Lower lobe of right lung (tissue), 2 donors: ENCODE results near the gene DCDC1. TPM values are rescaled to one million over a fixed set of nuclear protein-coding genes. Genes with fewer than 3 reads are reported as not detected.
"Not testable (repeated sequence)": the region's sequence is repeated elsewhere in the genome, so short reads cannot be mapped to it uniquely, and the experiment has no call there.

ENCODE experiments used
- ATAC-seq, 2 donors: fragments of 200-7000 bp; cut with Tn5 transposase; one replicate each; pipeline ENCODE4 v1.9.1; 2020 to 2022; ENCODE audit warnings: mild to moderate bottlenecking in 2 of 2, moderate library complexity in 2 of 2
- DNase-seq: peaks from one replicate; pipeline ENCODE4 v3.0.0-alpha.2; 2020
- H3K27ac ChIP-seq: fragments of 200-600 bp; one replicate; pipeline ENCODE4 v1.8.0; 2022
- H3K27me3 ChIP-seq: fragments of 200-600 bp; one replicate; pipeline ENCODE4 v1.8.0; 2022; ENCODE audit warnings: low read depth
- H3K36me3 ChIP-seq: fragments of 200-600 bp; one replicate; pipeline ENCODE4 v1.8.0; 2022; ENCODE audit warnings: mild to moderate bottlenecking
- H3K4me1 ChIP-seq: fragments of 200-600 bp; one replicate; pipeline ENCODE4 v1.8.0; 2022
- H3K4me3 ChIP-seq: fragments of 200-600 bp; one replicate; pipeline ENCODE4 v1.8.0; 2022; ENCODE audit warnings: mild to moderate bottlenecking
- H3K9me3 ChIP-seq: fragments of 200-600 bp; one replicate; pipeline ENCODE4 v1.8.0; 2022
- CTCF ChIP-seq: fragments of 200-600 bp; IDR thresholded peaks from one replicate; pipeline ENCODE4 v1.8.0; 2022; ENCODE audit warnings: antibody characterized with exemption, mild to moderate bottlenecking
- intact Hi-C: fragments of 100-400 bp; cut with DNase I; formaldehyde crosslinking; loops from one replicate; pipeline ENCODE4 v1.11.0; 2022
- total RNA-seq: library from RNA; stranded (reverse); fragmentation: NEBNext Ultra II Directional; extraction: Animal tissue kit (Norgen Biotek cat#: 25700); gene quantifications from one replicate; pipeline ENCODE4 v1.2.1, GENCODE V29; 2021
- donor health status: DM: no; HTN: yes; CAD: no; lungs with severe emphysema.

Gene DCDC1
- total RNA-seq, 1 donor from 2014 or later = 4.1 TPM

- TF ChIP-seq CTCF = peak; percentile 18
- intact Hi-C loops = no loop called here
- Histone ChIP-seq H3K4me3 (no peak overlapping the region), H3K27ac (no peak overlapping the region), H3K9me3 (no peaks in the 10 kb centered on the region), H3K4me1 (no peaks in the 10 kb centered on the region), H3K36me3 (no peaks in the 10 kb centered on the region), H3K27me3 (no peaks in the 10 kb centered on the region)
- ATAC-seq = no peak
- DNase-seq = no peak
Observed at GRCh38 chr11:30960387-30960992, 409.0 kb downstream of the DCDC1 start.

DNA sequence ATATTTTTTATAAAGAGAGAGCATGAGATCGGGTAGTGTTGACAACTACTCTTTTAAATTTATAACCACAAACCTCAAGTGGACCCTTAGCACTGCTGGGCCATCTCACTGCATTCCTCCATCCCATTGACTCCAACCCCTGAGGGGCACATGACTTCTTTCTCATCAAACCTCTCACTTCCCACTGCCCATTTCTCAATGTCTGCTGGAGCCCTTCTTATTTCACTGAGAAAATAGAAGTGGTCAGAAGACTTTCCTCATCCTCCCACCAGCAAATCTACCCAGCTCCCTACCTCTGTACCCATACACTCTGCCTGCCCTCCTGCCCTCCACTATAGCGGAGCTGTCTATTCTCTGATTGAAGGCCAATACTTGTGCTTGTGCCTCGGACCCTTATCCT, 412.8 kb downstream of the DCDC1 start:
- ATAC-seq = no peak
- no peak for TF ChIP-seq CTCF
- Histone ChIP-seq H3K4me1 (no peaks in the 10 kb centered on the region), H3K4me3 (no peak overlapping the region), H3K27me3 (no peaks in the 10 kb centered on the region), H3K36me3 (no peaks in the 10 kb centered on the region), H3K27ac (no peak overlapping the region), H3K9me3 (no peaks in the 10 kb centered on the region)
- DNase-seq = no peak
- intact Hi-C loops = no loop called here

- intact Hi-C loops = no loop called here
- DNase-seq = no peak
- Histone ChIP-seq H3K27me3 (no peaks in the 10 kb centered on the region), H3K4me1 (no peaks in the 10 kb centered on the region), H3K9me3 (no peaks in the 10 kb centered on the region), H3K4me3 (no peak overlapping the region), H3K36me3 (no peaks in the 10 kb centered on the region), H3K27ac (no peak overlapping the region)
- no peak for ATAC-seq
- no peak for TF ChIP-seq CTCF
Observed at GRCh38 chr11:30949838-30950237, 419.7 kb downstream of the DCDC1 start.

- H3K36me3 ChIP-seq, ATAC-seq, H3K9me3 ChIP-seq, intact Hi-C loops, H3K27ac ChIP-seq, DNase-seq, H3K4me1 ChIP-seq, H3K4me3 ChIP-seq, H3K27me3 ChIP-seq: not testable (repeated sequence)
Observed at GRCh38 chr11:30947715-30948114, 421.8 kb downstream of the DCDC1 start.

GRCh38 chr11:30938810-30939209, 430.7 kb downstream of the DCDC1 start:
- ATAC-seq = no peak
- no peak for DNase-seq
- Histone ChIP-seq H3K4me3 (no peak overlapping the region), H3K4me1 (no peaks in the 10 kb centered on the region), H3K36me3 (no peaks in the 10 kb centered on the region), H3K27ac (no peak overlapping the region), H3K27me3 (no peaks in the 10 kb centered on the region), H3K9me3 (no peaks in the 10 kb centered on the region)
- intact Hi-C loops = no loop called here
- no peak for TF ChIP-seq CTCF

DNA sequence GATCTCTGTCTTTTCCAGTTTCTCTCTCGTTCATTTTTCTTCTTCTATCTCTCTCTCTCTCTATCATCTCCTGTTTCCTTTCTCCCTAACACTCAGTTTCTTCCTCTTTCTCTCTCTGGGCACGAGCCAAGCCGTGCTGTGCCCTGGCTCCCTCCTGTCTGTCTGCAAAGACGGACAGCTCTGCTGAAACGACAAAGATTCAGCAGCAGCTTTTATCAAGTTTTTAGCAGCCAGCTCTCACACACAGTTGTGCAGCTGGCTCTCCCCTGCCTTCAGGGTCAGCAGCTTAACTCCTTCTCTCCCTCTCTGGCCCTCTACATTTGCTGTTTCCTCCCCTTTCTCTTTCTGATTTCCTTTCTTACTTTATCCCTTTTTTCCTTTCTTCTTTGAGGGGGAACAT, 431.4 kb downstream of the DCDC1 start:
- H3K27me3 ChIP-seq = no peaks in the 10 kb centered on the region
- intact Hi-C loops = no loop called here
- no peaks in the 10 kb centered on the region for H3K9me3 ChIP-seq
- H3K4me1 ChIP-seq = no peaks in the 10 kb centered on the region
- no peak overlapping the region for H3K27ac ChIP-seq
- ATAC-seq (no peak), DNase-seq (no peak)
- H3K4me3 ChIP-seq = no peak overlapping the region
- TF ChIP-seq CTCF = no peak
- no peaks in the 10 kb centered on the region for H3K36me3 ChIP-seq
